HG03108 (cell line): ENCODE measurements around the gene MRPL1.
A peak's percentile ranks its signal among the peaks of the same experiment; 100 is the strongest.
"Not testable (repeated sequence)": the region's sequence is repeated elsewhere in the genome, so short reads cannot be mapped to it uniquely, and the experiment has no call there.

Source experiments
- ATAC-seq: cut with Tn5 transposase; IDR thresholded peaks from one replicate; pipeline ENCODE4 v1.9.1; 2021; ENCODE audit warnings: moderate library complexity; ENCODE audit not compliant: unreplicated experiment

Gene MRPL1

DNA sequence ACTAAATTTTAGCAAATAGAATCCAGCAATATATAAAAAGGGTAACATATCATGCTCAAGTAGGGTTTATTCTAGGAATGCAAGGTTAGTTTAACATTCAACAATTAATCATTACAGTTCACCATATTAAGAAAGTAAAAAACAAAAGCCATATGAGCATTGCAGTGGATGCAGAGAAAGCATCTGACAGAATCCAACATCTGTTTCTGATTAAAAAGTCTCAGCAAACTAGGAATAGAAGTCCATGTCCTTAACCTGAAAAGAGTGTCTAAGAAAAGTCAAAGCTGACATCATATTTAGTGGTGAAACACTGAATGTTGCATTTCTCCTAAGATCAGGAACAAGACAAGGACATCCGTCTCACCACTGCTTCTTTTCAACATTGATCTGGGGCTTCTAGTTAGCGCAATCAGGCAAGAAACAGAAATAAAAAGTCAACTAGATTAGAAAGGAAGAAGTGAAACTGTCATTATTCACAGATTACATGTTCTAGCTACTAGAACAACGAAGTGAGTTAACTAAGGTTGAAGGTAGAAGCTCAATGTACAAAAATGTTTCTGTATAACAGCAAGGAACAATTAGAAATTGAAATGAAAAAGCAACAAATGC is 49.3 kb downstream of the MRPL1 start:
- peak; percentile 77 for ATAC-seq

DNA sequence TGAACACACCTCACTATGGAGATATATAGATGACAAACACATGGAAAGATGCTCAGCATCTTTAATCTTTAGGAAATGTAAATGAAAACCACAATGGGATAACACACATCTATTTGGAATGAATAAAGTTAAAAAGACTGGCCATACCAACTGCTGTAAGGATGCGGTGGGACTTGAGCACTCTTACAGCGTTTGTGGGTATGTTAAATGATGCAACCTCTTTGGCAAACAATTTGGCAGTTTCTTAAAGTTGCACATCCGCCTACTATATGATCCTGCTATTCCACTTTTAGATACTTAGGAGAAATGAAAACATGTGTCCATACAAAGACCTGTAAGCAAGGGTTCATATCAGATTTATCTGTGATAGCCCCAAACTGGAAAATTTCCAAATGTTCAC is 50.7 kb downstream of the MRPL1 start:
- no peak for ATAC-seq

DNA sequence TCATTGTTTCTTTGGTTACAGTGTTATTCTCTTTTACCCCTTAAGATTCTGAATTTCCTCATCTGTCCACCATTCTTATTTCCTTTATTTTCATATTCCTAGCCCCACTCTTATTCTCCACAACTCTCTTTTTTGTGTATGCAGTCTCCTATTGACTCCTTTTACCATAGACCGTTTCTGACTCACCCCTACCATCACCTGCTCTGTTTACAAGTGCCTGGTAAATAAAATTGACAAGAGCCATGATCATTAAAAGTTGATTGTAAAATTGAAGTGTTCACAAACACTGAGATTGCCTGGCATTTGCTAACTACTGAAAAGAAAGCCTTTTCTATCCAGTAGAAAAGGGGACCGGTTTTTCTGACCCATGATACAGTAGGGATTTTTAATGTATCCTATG is 54.4 kb downstream of the MRPL1 start:
- no peak for ATAC-seq

GRCh38 chr4:77917601-77918000 is 55.0 kb downstream of the MRPL1 start:
- ATAC-seq: no peak

GRCh38 chr4:77920371-77920770 is 57.7 kb downstream of the MRPL1 start:
- no peak for ATAC-seq

DNA sequence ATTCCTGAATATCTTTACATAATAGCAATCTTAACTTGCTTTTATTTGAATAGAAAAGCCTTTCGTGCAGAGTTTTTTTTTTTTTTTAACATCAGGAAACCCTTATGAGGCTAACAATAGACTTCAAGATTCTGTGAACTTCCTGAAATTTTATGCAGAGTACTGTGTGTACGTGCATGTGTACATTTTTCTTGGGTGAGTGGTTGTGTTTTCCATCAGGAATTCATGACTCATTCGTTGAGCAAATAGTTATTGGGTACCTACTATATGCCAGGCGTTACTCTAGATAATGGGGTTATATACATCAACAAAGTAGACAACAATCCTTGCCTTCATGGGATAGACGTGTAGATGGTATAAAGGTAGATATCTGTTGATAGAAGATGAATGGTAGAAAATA is 59.1 kb downstream of the MRPL1 start:
- no peak for ATAC-seq

DNA sequence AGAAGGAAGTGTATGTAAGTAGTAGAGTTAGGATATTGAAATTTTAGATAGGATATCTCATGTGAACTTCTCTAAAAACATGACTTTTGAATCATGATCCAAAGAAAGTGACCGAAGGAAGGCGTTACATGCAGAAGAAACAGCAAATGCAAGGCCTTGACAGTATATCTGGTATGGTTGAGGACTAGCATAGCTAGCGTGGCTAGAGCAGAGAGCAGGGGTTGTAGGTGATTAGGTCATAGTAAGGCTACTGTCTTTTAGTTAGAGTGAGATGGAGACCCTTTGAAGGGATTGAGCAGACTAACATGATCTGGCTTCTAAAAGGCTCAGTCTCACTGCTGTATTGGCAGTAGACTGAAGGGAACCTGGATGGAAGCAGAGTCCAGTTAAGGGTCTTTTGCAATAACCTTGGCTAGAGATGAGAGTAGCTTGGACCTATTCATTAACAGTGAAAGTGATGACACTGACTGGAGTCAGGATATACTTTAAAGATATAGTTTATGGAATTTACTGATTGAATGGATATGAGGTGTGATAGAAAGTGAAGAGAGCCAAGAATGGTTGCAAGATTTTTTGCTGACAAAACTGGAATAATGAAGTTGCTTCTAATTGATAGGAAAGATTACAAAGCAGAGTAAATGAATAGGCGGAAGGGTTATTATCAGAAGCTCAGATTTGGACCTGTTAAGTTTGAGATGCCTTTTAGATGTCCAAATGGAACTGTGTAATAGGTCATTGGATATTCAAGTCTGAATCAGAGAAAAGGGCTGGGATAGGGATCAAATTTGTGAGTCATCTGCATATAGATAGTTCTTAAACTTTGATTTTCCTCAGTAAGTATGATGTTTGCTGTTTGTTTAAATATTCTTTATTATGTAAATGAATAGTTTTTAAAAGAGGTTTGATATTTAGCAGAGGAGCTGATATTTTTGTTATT is 59.8 kb downstream of the MRPL1 start:
- no peak for ATAC-seq

- ATAC-seq: no peak
These were observed 65.6 kb downstream of the MRPL1 start for GRCh38 chr4:77927991-77928925.

- no peak for ATAC-seq
These were observed 67.6 kb downstream of the MRPL1 start for GRCh38 chr4:77930154-77930639.

DNA sequence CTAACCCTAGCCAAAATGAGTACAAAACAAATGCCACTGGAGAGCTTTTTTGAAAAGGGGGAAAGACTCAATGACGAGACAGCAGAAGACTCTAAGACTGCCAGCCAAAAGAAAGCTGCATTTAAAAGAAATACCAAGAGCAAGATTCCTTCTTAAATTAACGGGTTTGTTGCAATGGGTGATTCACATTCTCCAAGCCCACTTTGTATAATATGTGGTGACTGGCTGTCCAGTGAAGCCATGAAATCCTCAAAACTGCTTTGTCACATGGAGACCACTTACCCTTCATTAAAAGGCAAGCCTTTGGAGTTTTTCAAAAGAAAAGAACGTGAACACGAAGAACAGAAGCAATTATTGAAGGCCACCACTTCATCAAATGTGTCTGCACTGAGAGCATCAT is 68.2 kb downstream of the MRPL1 start:
- ATAC-seq: no peak

GRCh38 chr4:77931452-77932135 is 69.0 kb downstream of the MRPL1 start:
- no peak for ATAC-seq

DNA sequence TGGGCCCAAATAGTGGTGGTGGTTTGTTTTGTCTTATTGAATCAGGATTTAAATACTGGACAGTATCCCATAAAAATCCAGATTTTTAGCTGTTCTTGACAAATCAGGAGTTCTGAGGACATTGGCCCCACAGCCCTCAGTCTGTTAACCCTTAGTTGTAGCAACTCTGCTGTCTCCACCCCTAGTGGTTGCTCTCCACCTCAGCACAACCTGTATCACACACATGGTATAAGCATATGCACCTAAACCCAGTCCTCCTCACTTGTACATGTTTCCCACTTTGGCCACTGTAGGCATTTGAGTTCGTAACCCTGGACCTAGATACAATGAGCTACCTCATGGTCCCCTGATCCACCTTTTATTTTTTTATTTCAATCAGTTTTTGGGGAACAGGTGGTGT is 75.9 kb downstream of the MRPL1 start:
- no peak for ATAC-seq

DNA sequence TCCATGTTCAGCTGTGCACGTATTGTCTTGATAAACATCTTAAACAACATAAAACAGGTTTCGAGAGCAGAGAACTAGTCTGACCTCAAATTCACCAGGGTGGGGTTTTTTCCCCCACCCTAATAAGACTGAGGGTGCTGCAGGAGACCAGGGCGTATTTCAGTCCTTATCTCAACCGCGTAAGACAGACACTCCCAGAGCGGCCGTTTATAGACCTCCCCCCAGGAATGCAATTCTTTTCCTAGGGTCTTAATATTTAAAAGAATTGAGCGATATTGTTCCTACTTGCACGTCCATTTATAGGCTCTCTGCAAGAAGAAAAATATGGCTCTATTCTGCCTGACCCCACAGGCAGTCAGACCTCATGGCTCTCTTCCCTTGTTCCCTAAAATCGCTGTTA is 83.3 kb downstream of the MRPL1 start:
- ATAC-seq: not testable (repeated sequence)

- ATAC-seq: no peak
These were observed 87.6 kb downstream of the MRPL1 start for GRCh38 chr4:77950203-77950602.

GRCh38 chr4:77952457-77952856 is 89.8 kb downstream of the MRPL1 start:
- ATAC-seq: no peak

DNA sequence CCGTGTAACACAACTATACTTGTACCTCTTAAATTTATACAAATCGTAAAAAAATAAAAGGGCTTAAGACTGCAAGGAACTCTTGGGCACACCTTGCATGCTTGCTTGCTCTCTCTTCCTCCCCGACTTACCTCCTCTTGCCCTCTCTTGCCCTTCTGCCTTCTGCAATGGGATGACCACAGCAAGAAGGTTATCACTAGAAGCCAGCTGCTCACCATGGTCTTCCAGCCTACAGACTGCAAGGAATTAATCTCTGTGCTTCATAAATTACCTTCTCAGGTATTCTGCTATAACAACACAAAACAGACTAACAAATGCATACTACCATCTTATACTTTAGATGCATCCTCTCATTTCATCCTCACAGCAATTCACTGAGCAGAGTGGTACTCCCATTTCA is 92.1 kb downstream of the MRPL1 start:
- ATAC-seq: no peak

DNA sequence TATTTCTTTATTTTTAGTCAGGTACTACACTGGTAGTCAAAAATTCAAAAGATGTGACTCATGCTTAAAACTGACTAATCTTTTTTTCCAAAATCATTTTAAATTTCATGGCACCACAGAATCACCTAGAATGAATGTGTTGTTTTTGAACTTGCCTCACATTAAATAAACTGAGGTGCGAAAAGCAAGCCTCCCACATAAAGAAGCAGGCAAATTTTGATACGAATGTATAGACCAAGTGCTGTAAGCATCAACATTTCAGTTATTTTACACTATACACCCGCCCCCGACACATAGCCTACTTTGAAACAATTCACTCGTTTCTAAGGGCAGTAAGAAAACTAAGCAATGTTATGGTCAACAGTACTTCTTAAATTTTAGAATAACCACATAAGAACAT is 94.3 kb downstream of the MRPL1 start:
- no peak for ATAC-seq

GRCh38 chr4:77958897-77959296 is 96.3 kb downstream of the MRPL1 start:
- ATAC-seq: no peak

DNA sequence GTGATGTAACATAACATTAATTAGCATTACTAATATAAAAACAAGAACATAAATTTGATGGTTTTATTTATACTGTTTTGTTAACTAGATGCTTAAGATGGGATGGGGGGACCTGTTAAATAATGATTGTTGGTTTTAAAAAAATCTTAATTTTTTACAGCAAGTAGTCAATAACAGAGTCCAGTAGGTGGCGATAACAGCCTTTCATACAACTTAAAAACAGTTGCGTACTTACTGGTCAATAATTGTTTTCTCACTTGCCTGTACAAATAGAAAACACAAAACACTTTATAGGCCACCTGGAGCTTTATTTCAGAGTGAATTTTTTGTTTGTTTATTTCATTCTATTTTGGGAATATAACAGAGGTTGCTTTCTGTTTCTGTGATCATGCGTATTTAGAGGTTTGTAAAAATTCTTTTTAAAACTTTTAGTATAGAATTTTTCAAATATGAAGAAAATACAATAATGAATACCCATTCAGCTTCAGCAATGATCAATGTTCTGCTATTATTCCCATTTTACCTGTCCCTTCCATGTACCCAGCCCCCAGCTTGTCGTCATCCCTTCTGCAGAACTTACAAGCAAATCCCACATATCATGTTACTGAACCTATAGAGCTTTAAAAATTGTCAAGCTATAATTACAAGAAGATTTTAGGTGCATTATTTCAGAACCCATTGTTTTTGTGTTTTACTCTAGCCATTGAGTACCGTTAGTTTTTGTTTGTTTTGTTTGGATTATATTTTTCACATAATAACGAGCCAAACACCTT is 97.1 kb downstream of the MRPL1 start:
- no peak for ATAC-seq

GRCh38 chr4:77960367-77960766 is 97.7 kb downstream of the MRPL1 start:
- no peak for ATAC-seq
